Measurements from ENCODE around the gene ZCCHC24. TPM values are rescaled to one million over a fixed set of nuclear protein-coding genes. Genes with fewer than 3 reads are reported as not detected.

Gene ZCCHC24
- total and polyA plus RNA-seq, 2 donors (not counting 3 experiments of a cell fraction or from before 2014, with no cell fraction given): 5.2 to 8.4 TPM

- Histone ChIP-seq H3K4me1 (ENCODE audit: control insufficient read depth, extremely low read depth, insufficient read depth, low read length) (no peaks in the 10 kb centered on the region), H2AFZ (ENCODE audit: low read depth, low read length) (no peak overlapping the region), H3K4me3 (replicated peaks in 1 of 3; ENCODE audit: insufficient read depth in 1 of 3, low read depth in 1 of 3, low read length in 3 of 3) (no peak overlapping the region), H3K27me3 (ENCODE audit: control insufficient read depth in 2 of 2, insufficient read depth in 2 of 2, low read length in 2 of 2) (peaks cover 10 to 16% of the 10 kb centered on the region in 2 experiments), H3K4me2 (ENCODE audit: insufficient read depth, low read length) (no peak overlapping the region), H4K20me1 (replicated peaks; ENCODE audit: control insufficient read depth, extremely low read depth, insufficient read depth, low read length) (no peaks in the 10 kb centered on the region), H3K27ac (ENCODE audit: insufficient read depth, low read depth, low read length) (no peak overlapping the region), H3K9me3 (replicated peaks; ENCODE audit: control insufficient read depth, insufficient read depth, low read length) (no peaks in the 10 kb centered on the region), H3K79me2 (ENCODE audit: control insufficient read depth, insufficient read depth, low read length) (no peaks in the 10 kb centered on the region), H3K9me1 (replicated peaks; ENCODE audit: control insufficient read depth, extremely low read depth, insufficient read depth, low read length) (no peaks in the 10 kb centered on the region), H3K36me3 (ENCODE audit: control insufficient read depth in 2 of 2, extremely low read depth in 1 of 2, insufficient read depth in 2 of 2, low read length in 2 of 2) (no peaks in the 10 kb centered on the region), H3K9ac (replicated peaks; ENCODE audit: extremely low read depth, insufficient read depth, low read length) (no peak overlapping the region)
- CTCF ChIA-PET: interaction anchor here (0.9 to 2.0 kb wide), 5 partner anchors 14 to 98 kb away, joined by 4 to 22 read pairs (median 5); no protein-coding TSS in a partner anchor
- TF ChIP-seq FOS (IDR thresholded peaks at IDR 0.05; ENCODE audit: borderline replicate concordance, insufficient read depth, low read length) (no peak), GATA2 (IDR thresholded peaks at IDR 0.05; ENCODE audit: insufficient read depth, insufficient read length, low read depth, low read length) (no peak), MAX (IDR thresholded peaks at IDR 0.05; ENCODE audit: insufficient read depth, insufficient read length) (no peak), POLR2A (IDR thresholded peaks at IDR 0.05; ENCODE audit: low read depth, low read length) (no peak), EZH2 (IDR thresholded peaks at IDR 0.05; ENCODE audit: borderline replicate concordance, low read depth, low read length, severe bottlenecking) (no peak), POLR2AphosphoS5 (IDR thresholded peaks at IDR 0.05; ENCODE audit: insufficient read depth, low read depth, low read length) (no peak), MYC (IDR thresholded peaks at IDR 0.05; ENCODE audit: low read depth, low read length) (no peak), JUN (IDR thresholded peaks at IDR 0.05; ENCODE audit: borderline replicate concordance, insufficient read depth, insufficient read length, low read depth) (no peak)
- TF ChIP-seq, protein P1, sequence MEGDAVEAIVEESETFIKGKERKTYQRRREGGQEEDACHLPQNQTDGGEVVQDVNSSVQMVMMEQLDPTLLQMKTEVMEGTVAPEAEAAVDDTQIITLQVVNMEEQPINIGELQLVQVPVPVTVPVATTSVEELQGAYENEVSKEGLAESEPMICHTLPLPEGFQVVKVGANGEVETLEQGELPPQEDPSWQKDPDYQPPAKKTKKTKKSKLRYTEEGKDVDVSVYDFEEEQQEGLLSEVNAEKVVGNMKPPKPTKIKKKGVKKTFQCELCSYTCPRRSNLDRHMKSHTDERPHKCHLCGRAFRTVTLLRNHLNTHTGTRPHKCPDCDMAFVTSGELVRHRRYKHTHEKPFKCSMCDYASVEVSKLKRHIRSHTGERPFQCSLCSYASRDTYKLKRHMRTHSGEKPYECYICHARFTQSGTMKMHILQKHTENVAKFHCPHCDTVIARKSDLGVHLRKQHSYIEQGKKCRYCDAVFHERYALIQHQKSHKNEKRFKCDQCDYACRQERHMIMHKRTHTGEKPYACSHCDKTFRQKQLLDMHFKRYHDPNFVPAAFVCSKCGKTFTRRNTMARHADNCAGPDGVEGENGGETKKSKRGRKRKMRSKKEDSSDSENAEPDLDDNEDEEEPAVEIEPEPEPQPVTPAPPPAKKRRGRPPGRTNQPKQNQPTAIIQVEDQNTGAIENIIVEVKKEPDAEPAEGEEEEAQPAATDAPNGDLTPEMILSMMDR (IDR thresholded peaks at IDR 0.05; ENCODE audit: extremely low read depth in 1 of 2, insufficient read depth in 1 of 2, low read depth in 1 of 2, low read length in 2 of 2): no peak
- FAIRE-seq (no peak), DNase-seq (ENCODE audit: low read depth, low spot score) (no peak)
- intact Hi-C loops (cut with micrococcal nuclease) (no loop called here), dilution Hi-C loops (cut with MboI; ENCODE audit: extremely low pct_ligation_motif_present, low sequenced_read_pairs) (no loop called here)
- POLR2A ChIA-PET: no interaction called here
- BruUV-seq (replicated peaks): no TSS peak
These were observed 27.0 kb upstream of the ZCCHC24 start for GRCh38 chr10:79472449-79472848.

Data from endothelial cell of umbilical vein (primary cell).